CD14-positive monocyte (primary cell): ENCODE data around the gene COL9A2. TPM values are rescaled to one million over a fixed set of nuclear protein-coding genes. Genes with fewer than 3 reads are reported as not detected.

Experiments
- DNase-seq, 3 donors: peaks; one replicate each; pipeline ENCODE4 v3.0.0-alpha.2; 2011 to 2022
- H2AFZ ChIP-seq: 2 replicates; pipeline ENCODE4 v1.6.0; 2012; ENCODE audit warnings: mild to moderate bottlenecking, low read depth, low read length, inconsistent platforms; ENCODE audit not compliant: insufficient read depth, poor library complexity, severe bottlenecking
- H3K27ac ChIP-seq, 2 donors: 1 replicate in 1 of 2; 2 replicates in 1 of 2; pipeline ENCODE4 v1.5.1; 2012 to 2013; ENCODE audit warnings: low read length in 2 of 2, control low read depth in 1 of 2, inconsistent platforms in 1 of 2, low read depth in 1 of 2, mild to moderate bottlenecking in 1 of 2
- H3K27me3 ChIP-seq, 2 donors: one replicate each; pipeline versions ENCODE4 v1.6.0 to v1.6.1; 2011 to 2013; ENCODE audit warnings: low read length in 2 of 2; ENCODE audit not compliant: control insufficient read depth in 2 of 2, insufficient read depth in 2 of 2
- H3K36me3 ChIP-seq, 2 donors: replicated peaks in 1 of 2; 1 replicate in 1 of 2; 2 replicates in 1 of 2; pipeline versions ENCODE4 v1.5.1 to v1.6.1; 2012 to 2013; ENCODE audit warnings: low read length in 2 of 2, control low read depth in 1 of 2, inconsistent platforms in 1 of 2, mild to moderate bottlenecking in 1 of 2; ENCODE audit not compliant: insufficient read depth in 2 of 2, control insufficient read depth in 1 of 2
- H3K4me1 ChIP-seq, 2 donors: 1 replicate in 1 of 2; 2 replicates in 1 of 2; pipeline versions ENCODE4 v1.5.1 to v1.6.1; 2012 to 2013; ENCODE audit warnings: low read length in 2 of 2, control low read depth in 1 of 2, inconsistent platforms in 1 of 2, mild to moderate bottlenecking in 1 of 2, moderate library complexity in 1 of 2; ENCODE audit not compliant: insufficient read depth in 2 of 2, control insufficient read depth in 1 of 2
- H3K4me2 ChIP-seq: replicated peaks from 2 replicates; pipeline ENCODE3; 2012; ENCODE audit warnings: low read length, moderate library complexity, mild to moderate bottlenecking; ENCODE audit not compliant: poor library complexity, severe bottlenecking; ENCODE audit errors: extremely low read depth
- H3K4me3 ChIP-seq, 3 experiments: fragments of 200-600 bp in 1 of 3; sonication (generic) in 1 of 3; replicated peaks in 1 of 3; 1 replicate in 2 of 3; 2 replicates in 1 of 3; pipeline ENCODE4 v1.5.1; 2011 to 2013; ENCODE audit warnings: low read length in 3 of 3, mild to moderate bottlenecking in 3 of 3, control low read depth in 2 of 3, low read depth in 2 of 3, inconsistent platforms in 1 of 3, moderate library complexity in 1 of 3
- H3K79me2 ChIP-seq: 2 replicates; pipeline ENCODE4 v1.6.0; 2012; ENCODE audit warnings: mild to moderate bottlenecking, control low read depth, inconsistent platforms, low read length, moderate library complexity; ENCODE audit not compliant: insufficient read depth
- H3K9ac ChIP-seq: 2 replicates; pipeline ENCODE4 v1.6.0; 2017; ENCODE audit warnings: low read length, mild to moderate bottlenecking; ENCODE audit not compliant: insufficient read depth, poor library complexity, severe bottlenecking
- H3K9me3 ChIP-seq, 2 donors: replicated peaks in 1 of 2; 1 replicate in 1 of 2; 2 replicates in 1 of 2; pipeline versions ENCODE4 v1.5.1 to v1.6.1; 2012 to 2013; ENCODE audit warnings: low read length in 2 of 2, control low read depth in 1 of 2; ENCODE audit not compliant: control insufficient read depth in 1 of 2, insufficient read depth in 1 of 2
- H4K20me1 ChIP-seq: 2 replicates; pipeline ENCODE4 v1.6.0; 2012; ENCODE audit warnings: mild to moderate bottlenecking, low read length, control low read depth, moderate library complexity; ENCODE audit not compliant: insufficient read depth
- H3K27ac Mint-ChIP-seq, 7 donors: one replicate each; pipeline ENCODE4 v1.8.0; 2020; ENCODE audit warnings: mild to moderate bottlenecking in 7 of 7, mixed read lengths in 7 of 7, moderate library complexity in 6 of 7, inconsistent platforms in 2 of 7
- H3K27me3 Mint-ChIP-seq, 3 donors: one replicate each; pipeline ENCODE4 v1.8.0; 2021 to 2022; ENCODE audit warnings: low read depth in 3 of 3, mild to moderate bottlenecking in 3 of 3, mixed read lengths in 3 of 3, moderate library complexity in 3 of 3, inconsistent platforms in 1 of 3
- H3K36me3 Mint-ChIP-seq, 2 donors: one replicate each; pipeline ENCODE4 v1.8.0; 2020; ENCODE audit warnings: mixed read lengths in 2 of 2, inconsistent platforms in 1 of 2, mild to moderate bottlenecking in 1 of 2
- H3K4me1 Mint-ChIP-seq: one replicate; pipeline ENCODE4 v1.8.0; 2020; ENCODE audit warnings: mild to moderate bottlenecking, mixed read lengths
- H3K4me3 Mint-ChIP-seq, 2 donors: one replicate each; pipeline ENCODE4 v1.8.0; 2020; ENCODE audit warnings: mild to moderate bottlenecking in 2 of 2, mixed read lengths in 2 of 2, moderate library complexity in 1 of 2
- H3K9me3 Mint-ChIP-seq, 7 donors: one replicate each; pipeline ENCODE4 v1.8.0; 2020 to 2022; ENCODE audit warnings: mixed read lengths in 7 of 7, mild to moderate bottlenecking in 6 of 7, moderate library complexity in 6 of 7, inconsistent platforms in 2 of 7
- WGBS: methylation state at CpG from one replicate; pipeline ENCODE4 v1.1.5; 2013; ENCODE audit warnings: missing lambda C conversion rate; ENCODE audit not compliant: insufficient coverage; 5-methylcytosine and 5-hydroxymethylcytosine counted together
- intact Hi-C, 2 donors: fragments of 100-400 bp; cut with micrococcal nuclease; formaldehyde crosslinking; loops; one replicate each; pipeline versions ENCODE4 v1.15.0 to v1.15.1; 2023
- polyA plus RNA-seq, 3 donors: library from polyadenylated mRNA; depleted of rRNA in 1 of 3; unstranded in 2 of 3; stranded (reverse) in 1 of 3; fragments of 300-500 nt in 2 of 3; fragments of >200 nt in 1 of 3; fragmentation: Illumina TruSeq in 2 of 3; gene quantifications; 1 replicate in 2 of 3; 2 replicates in 1 of 3; pipeline ENCODE4 v1.2.3, GENCODE V29; 2012 to 2021
- TF ChIP-seq, protein P1 (sequence below): fragments of 200-600 bp; IDR thresholded peaks from one replicate; pipeline ENCODE4 v1.8.0; 2022; ENCODE audit warnings: antibody characterized with exemption, mild to moderate bottlenecking

The COL9A2 gene
- polyA plus RNA-seq, 3 donors = 2.0 to 24.3 (median 2.6) TPM

- intact Hi-C loops = no loop called here
- peaks cover 0 to 3% (median 0%) of the 10 kb centered on the region in 3 donors for H3K27me3 Mint-ChIP-seq
- H4K20me1 ChIP-seq = no peaks in the 10 kb centered on the region
- H3K9me3 ChIP-seq = no peaks in the 10 kb centered on the region
- no peaks in the 10 kb centered on the region for H3K4me1 ChIP-seq
- TF ChIP-seq, protein P1, sequence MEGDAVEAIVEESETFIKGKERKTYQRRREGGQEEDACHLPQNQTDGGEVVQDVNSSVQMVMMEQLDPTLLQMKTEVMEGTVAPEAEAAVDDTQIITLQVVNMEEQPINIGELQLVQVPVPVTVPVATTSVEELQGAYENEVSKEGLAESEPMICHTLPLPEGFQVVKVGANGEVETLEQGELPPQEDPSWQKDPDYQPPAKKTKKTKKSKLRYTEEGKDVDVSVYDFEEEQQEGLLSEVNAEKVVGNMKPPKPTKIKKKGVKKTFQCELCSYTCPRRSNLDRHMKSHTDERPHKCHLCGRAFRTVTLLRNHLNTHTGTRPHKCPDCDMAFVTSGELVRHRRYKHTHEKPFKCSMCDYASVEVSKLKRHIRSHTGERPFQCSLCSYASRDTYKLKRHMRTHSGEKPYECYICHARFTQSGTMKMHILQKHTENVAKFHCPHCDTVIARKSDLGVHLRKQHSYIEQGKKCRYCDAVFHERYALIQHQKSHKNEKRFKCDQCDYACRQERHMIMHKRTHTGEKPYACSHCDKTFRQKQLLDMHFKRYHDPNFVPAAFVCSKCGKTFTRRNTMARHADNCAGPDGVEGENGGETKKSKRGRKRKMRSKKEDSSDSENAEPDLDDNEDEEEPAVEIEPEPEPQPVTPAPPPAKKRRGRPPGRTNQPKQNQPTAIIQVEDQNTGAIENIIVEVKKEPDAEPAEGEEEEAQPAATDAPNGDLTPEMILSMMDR = no peak
- no peak overlapping the region for H3K9ac ChIP-seq
- H3K79me2 ChIP-seq = no peaks in the 10 kb centered on the region
- H3K9me3 Mint-ChIP-seq = no peaks in the 10 kb centered on the region
- H3K4me3 Mint-ChIP-seq = no peak overlapping the region
- H3K36me3 Mint-ChIP-seq = peaks cover 21 to 26% of the 10 kb centered on the region in 2 donors
- H3K4me2 ChIP-seq = no peak overlapping the region
- no peak overlapping the region for H2AFZ ChIP-seq
- H3K4me3 ChIP-seq = no peak overlapping the region
- H3K4me1 Mint-ChIP-seq = no peaks in the 10 kb centered on the region
- no peak overlapping the region for H3K27ac Mint-ChIP-seq
- H3K36me3 ChIP-seq = peaks cover 10 to 20% of the 10 kb centered on the region in 2 donors
- no peaks in the 10 kb centered on the region for H3K27me3 ChIP-seq
- no peak overlapping the region for H3K27ac ChIP-seq
- 58% methylated on average over 5 of the region's 8 CpGs for WGBS
- no peak for DNase-seq
These were observed 17.5 kb downstream of the COL9A2 start for GRCh38 chr1:40299366-40300248.

DNA sequence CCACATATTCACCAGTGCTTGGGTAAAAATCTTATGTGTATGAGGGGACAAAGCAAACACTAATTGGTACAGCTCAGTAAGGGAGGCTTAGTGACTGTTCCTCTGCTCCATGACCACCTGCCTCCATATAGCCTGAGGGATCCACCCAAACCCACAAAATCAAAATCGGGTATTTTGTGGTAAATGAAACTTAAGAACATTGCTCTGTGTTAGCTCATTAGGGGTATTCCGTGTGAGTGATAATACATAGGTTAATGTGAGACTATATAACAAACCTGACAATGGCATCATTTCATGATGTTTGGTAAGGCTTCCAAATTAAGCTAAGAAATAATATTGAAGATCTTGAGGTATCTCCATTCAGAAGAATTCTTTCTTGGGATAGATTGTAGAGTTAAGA, 25.8 kb downstream of the COL9A2 start:
- Mint-ChIP-seq H3K9me3 (no peaks in the 10 kb centered on the region), H3K27me3 (no peaks in the 10 kb centered on the region), H3K36me3 (peaks cover 60 to 83% of the 10 kb centered on the region in 2 donors), H3K4me1 (no peaks in the 10 kb centered on the region), H3K27ac (no peak overlapping the region), H3K4me3 (no peak overlapping the region)
- WGBS = no CpG with 5 or more reads among the region's 2 CpGs
- Histone ChIP-seq H3K4me1 (no peaks in the 10 kb centered on the region), H3K4me2 (no peak overlapping the region), H3K27ac (no peak overlapping the region), H3K4me3 (no peak overlapping the region), H3K79me2 (no peaks in the 10 kb centered on the region), H3K36me3 (peaks cover 69 to 81% of the 10 kb centered on the region in 2 donors), H2AFZ (no peak overlapping the region), H4K20me1 (no peaks in the 10 kb centered on the region), H3K27me3 (no peaks in the 10 kb centered on the region), H3K9me3 (no peaks in the 10 kb centered on the region), H3K9ac (no peak overlapping the region)
- DNase-seq = no peak
- intact Hi-C loops = no loop called here
- TF ChIP-seq, protein P1 = no peak
